ENCODE data around the gene ROR1. TPM values are rescaled to one million over a fixed set of nuclear protein-coding genes. Genes with fewer than 3 reads are reported as not detected.

Gene ROR1
- polyA plus RNA-seq, 1 experiment: 7.1 TPM

- TF ChIP-seq CTCF (IDR thresholded peaks at IDR 0.05; ENCODE audit: low read depth, low read length): peak; percentile 12; the same call in 1 of the 2 replicates
- Histone ChIP-seq H3K9me3 (ENCODE audit: control insufficient read depth, insufficient read depth, low read length) (no peaks in the 10 kb centered on the region), H3K27me3 (ENCODE audit: control insufficient read depth, insufficient read depth, low read length) (peaks cover 3% of the 10 kb centered on the region), H3K27ac (ENCODE audit: low read depth, low read length) (no peak overlapping the region), H3K4me3 (ENCODE audit: low read depth, low read length) (no peak overlapping the region)
- ChIA-PET CTCF (interaction anchor here (0.6 kb wide), 1 partner anchor 437 kb away, joined by 3 read pairs; no protein-coding TSS in a partner anchor), POLR2A (no interaction called here)
- DNase-seq (ENCODE audit: low read depth, low spot score): no peak
Measured at GRCh38 chr1:63868268-63868781, 94.5 kb downstream of the ROR1 start.

GRCh38 chr1:63870152-63870551, 96.3 kb downstream of the ROR1 start:
- no peak for DNase-seq (ENCODE audit: low read depth, low spot score)
- Histone ChIP-seq H3K4me3 (ENCODE audit: low read depth, low read length) (no peak overlapping the region), H3K27ac (ENCODE audit: low read depth, low read length) (no peak overlapping the region), H3K27me3 (ENCODE audit: control insufficient read depth, insufficient read depth, low read length) (no peaks in the 10 kb centered on the region), H3K9me3 (ENCODE audit: control insufficient read depth, insufficient read depth, low read length) (no peaks in the 10 kb centered on the region)
- ChIA-PET POLR2A (no interaction called here), CTCF (interaction anchor here (0.5 kb wide), 1 partner anchor 178 kb away, joined by 3 read pairs; no protein-coding TSS in a partner anchor)
- TF ChIP-seq CTCF (IDR thresholded peaks at IDR 0.05; ENCODE audit: low read depth, low read length): no peak; the same call in 1 of the 2 replicates

GRCh38 chr1:63871463-63871862, 97.6 kb downstream of the ROR1 start:
- no peak for DNase-seq (ENCODE audit: low read depth, low spot score)
- Histone ChIP-seq H3K9me3 (ENCODE audit: control insufficient read depth, insufficient read depth, low read length) (no peaks in the 10 kb centered on the region), H3K27ac (ENCODE audit: low read depth, low read length) (no peak overlapping the region), H3K4me3 (ENCODE audit: low read depth, low read length) (no peak overlapping the region), H3K27me3 (ENCODE audit: control insufficient read depth, insufficient read depth, low read length) (no peaks in the 10 kb centered on the region)
- TF ChIP-seq CTCF (IDR thresholded peaks at IDR 0.05; ENCODE audit: low read depth, low read length): no peak
- ChIA-PET CTCF (no interaction called here), POLR2A (no interaction called here)

GRCh38 chr1:63873751-63874150, 99.9 kb downstream of the ROR1 start:
- Histone ChIP-seq H3K4me3 (ENCODE audit: low read depth, low read length) (no peak overlapping the region), H3K27me3 (ENCODE audit: control insufficient read depth, insufficient read depth, low read length) (no peaks in the 10 kb centered on the region), H3K27ac (ENCODE audit: low read depth, low read length) (no peak overlapping the region), H3K9me3 (ENCODE audit: control insufficient read depth, insufficient read depth, low read length) (no peaks in the 10 kb centered on the region)
- POLR2A ChIA-PET: no interaction called here
- DNase-seq (ENCODE audit: low read depth, low spot score): no peak
- TF ChIP-seq CTCF (IDR thresholded peaks at IDR 0.05; ENCODE audit: low read depth, low read length): no peak
- CTCF ChIA-PET: interaction anchor here (1.1 kb wide), 1 partner anchor 9 kb away, joined by 3 read pairs; no protein-coding TSS in a partner anchor

- H3K27me3 ChIP-seq (ENCODE audit: control insufficient read depth, insufficient read depth, low read length): no peaks in the 10 kb centered on the region
- no peak overlapping the region for H3K4me3 ChIP-seq (ENCODE audit: low read depth, low read length)
- TF ChIP-seq CTCF (IDR thresholded peaks at IDR 0.05; ENCODE audit: low read depth, low read length): no peak
- no peak for DNase-seq (ENCODE audit: low read depth, low spot score)
- H3K27ac ChIP-seq (ENCODE audit: low read depth, low read length): no peak overlapping the region
- no peaks in the 10 kb centered on the region for H3K9me3 ChIP-seq (ENCODE audit: control insufficient read depth, insufficient read depth, low read length)
- POLR2A ChIA-PET: no interaction called here
- CTCF ChIA-PET: interaction anchor here (0.6 to 1.1 kb wide), 2 partner anchors 10 to 226 kb away, joined by 3 read pairs; no protein-coding TSS in a partner anchor
Measured at GRCh38 chr1:63874278-63874880, 100.6 kb downstream of the ROR1 start.
